Keratinocyte (primary cell): Measurements from ENCODE around the gene TAPT1.

Experiments
- EZH2 ChIP-seq: IDR thresholded peaks from one replicate; pipeline ENCODE4 v1.6.1; 2012; ENCODE audit warnings: inconsistent platforms, mild to moderate bottlenecking, low read length, moderate library complexity
- TF ChIP-seq, protein P1 (sequence below), 3 experiments: IDR thresholded peaks in 1 of 3; conservative IDR thresholded peaks in 1 of 3; optimal IDR thresholded peaks in 1 of 3; 2 replicates in 2 of 3; 3 replicates in 1 of 3; pipeline versions ENCODE3 to v1.5.1; 2011; ENCODE audit warnings: low read length in 3 of 3, mild to moderate bottlenecking in 3 of 3, moderate library complexity in 2 of 3, control low read depth in 1 of 3, inconsistent platforms in 1 of 3; ENCODE audit not compliant: insufficient read depth in 2 of 3; ENCODE audit errors: extremely low read depth in 1 of 3

- TF ChIP-seq, protein P1, sequence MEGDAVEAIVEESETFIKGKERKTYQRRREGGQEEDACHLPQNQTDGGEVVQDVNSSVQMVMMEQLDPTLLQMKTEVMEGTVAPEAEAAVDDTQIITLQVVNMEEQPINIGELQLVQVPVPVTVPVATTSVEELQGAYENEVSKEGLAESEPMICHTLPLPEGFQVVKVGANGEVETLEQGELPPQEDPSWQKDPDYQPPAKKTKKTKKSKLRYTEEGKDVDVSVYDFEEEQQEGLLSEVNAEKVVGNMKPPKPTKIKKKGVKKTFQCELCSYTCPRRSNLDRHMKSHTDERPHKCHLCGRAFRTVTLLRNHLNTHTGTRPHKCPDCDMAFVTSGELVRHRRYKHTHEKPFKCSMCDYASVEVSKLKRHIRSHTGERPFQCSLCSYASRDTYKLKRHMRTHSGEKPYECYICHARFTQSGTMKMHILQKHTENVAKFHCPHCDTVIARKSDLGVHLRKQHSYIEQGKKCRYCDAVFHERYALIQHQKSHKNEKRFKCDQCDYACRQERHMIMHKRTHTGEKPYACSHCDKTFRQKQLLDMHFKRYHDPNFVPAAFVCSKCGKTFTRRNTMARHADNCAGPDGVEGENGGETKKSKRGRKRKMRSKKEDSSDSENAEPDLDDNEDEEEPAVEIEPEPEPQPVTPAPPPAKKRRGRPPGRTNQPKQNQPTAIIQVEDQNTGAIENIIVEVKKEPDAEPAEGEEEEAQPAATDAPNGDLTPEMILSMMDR (optimal IDR thresholded peaks at IDR 0.05 in 1 of 3, IDR thresholded peaks at IDR 0.05 in 1 of 3, conservative IDR thresholded peaks at IDR 0.05 in 1 of 3; ENCODE audit: extremely low read depth in 1 of 3, insufficient read depth in 2 of 3, low read length in 3 of 3) = no peak
- TF ChIP-seq EZH2 = no peak
These were observed 68.4 kb downstream of the TAPT1 start for GRCh38 chr4:16157609-16158503.
